GM12878 (cell line): Measurements from ENCODE around the gene DMD. TPM values are rescaled to one million over a fixed set of nuclear protein-coding genes. Genes with fewer than 3 reads are reported as not detected.
"Not testable (repeated sequence)": the region's sequence is repeated elsewhere in the genome, so short reads cannot be mapped to it uniquely, and the experiment has no call there.

Source experiments
- ATAC-seq: fragments of 200-7000 bp; cut with Tn5 transposase; 3 replicates; pipeline ENCODE4 v1.9.1; 2020; ENCODE audit warnings: mild to moderate bottlenecking, moderate library complexity
- BruUV-seq: library from RNA; stranded (reverse); fragments of 400-500 nt; replicated peaks from 2 replicates; lab custom pipeline; 2021; lab: Mats Ljungman, UMichigan
- CTCF ChIA-PET: fragments of 300-600 bp; sonication (Branson Sonifier 250); formaldehyde crosslinking; extraction: SDS; loops from one replicate; lab custom pipeline; 2021; ENCODE audit warnings: inconsistent platforms; lab: Yijun Ruan, JAX
- POLR2A ChIA-PET: fragments of 350-600 bp; formaldehyde crosslinking; extraction: SDS; loops from one replicate; lab custom pipeline; 2021; ENCODE audit warnings: inconsistent platforms; lab: Charles Lee
- RAD21 ChIA-PET: fragments of 300-600 bp; sonication (Branson Sonifier 250); formaldehyde crosslinking; loops from one replicate; lab custom pipeline; 2023; ENCODE audit warnings: antibody characterized with exemption; ENCODE audit not compliant: unreplicated experiment; lab: Charles Lee
- SMC1A ChIA-PET: fragments of 300-600 bp; sonication (Branson Sonifier 250); formaldehyde crosslinking; loops from one replicate; lab custom pipeline; 2023; ENCODE audit not compliant: unreplicated experiment, uncharacterized antibody; lab: Charles Lee
- DNase-seq: peaks from one replicate; pipeline ENCODE4 v3.0.0-alpha.2; 2011; ENCODE audit warnings: low read depth, low spot score
- FAIRE-seq: peaks from 3 replicates; lab custom pipeline; 2011; peaks lifted over from hg19 to GRCh38; lab: Jason Lieb, UNC
- H2AFZ ChIP-seq: 2 replicates; pipeline ENCODE4 v1.6.0; 2011; ENCODE audit warnings: low read depth, low read length, control low read depth; ENCODE audit not compliant: control insufficient read depth
- H3K27ac ChIP-seq: 2 replicates; pipeline ENCODE4 v1.5.1; 2011; ENCODE audit warnings: control low read depth; ENCODE audit not compliant: control insufficient read depth, insufficient read depth
- H3K27me3 ChIP-seq, 2 experiments: replicated peaks in 1 of 2; 2 replicates each; pipeline versions ENCODE4 v1.6.0 to v1.6.1; 2011; ENCODE audit warnings: low read length in 1 of 2; ENCODE audit not compliant: control insufficient read depth in 2 of 2, insufficient read depth in 2 of 2
- H3K36me3 ChIP-seq, 2 experiments: 2 replicates each; pipeline ENCODE4 v1.5.1; 2011; ENCODE audit warnings: low read length in 1 of 2; ENCODE audit not compliant: control insufficient read depth in 2 of 2, insufficient read depth in 2 of 2
- H3K4me1 ChIP-seq: 2 replicates; pipeline ENCODE4 v1.6.1; 2011; ENCODE audit warnings: mild to moderate bottlenecking, low read length, moderate library complexity, mixed read lengths; ENCODE audit not compliant: control insufficient read depth, insufficient read depth
- H3K4me2 ChIP-seq: 2 replicates; pipeline ENCODE4 v1.6.0; 2011; ENCODE audit warnings: control low read depth; ENCODE audit not compliant: control insufficient read depth, insufficient read depth
- H3K4me3 ChIP-seq: fragments of 200-600 bp; sonication (generic); 2 replicates; pipeline ENCODE4 v1.5.1; 2016
- H3K79me2 ChIP-seq: 2 replicates; pipeline ENCODE4 v1.6.0; 2011; ENCODE audit warnings: low read length; ENCODE audit not compliant: control insufficient read depth, insufficient read depth
- H3K9ac ChIP-seq: 2 replicates; pipeline ENCODE4 v1.8.0; 2011; ENCODE audit warnings: low read length, control low read depth, mixed read lengths; ENCODE audit not compliant: control insufficient read depth, insufficient read depth
- H3K9me3 ChIP-seq: replicated peaks from 3 replicates; pipeline ENCODE4 v1.5.1; 2011; ENCODE audit warnings: mild to moderate bottlenecking, low read length; ENCODE audit not compliant: control insufficient read depth, insufficient read depth
- H4K20me1 ChIP-seq: 2 replicates; pipeline ENCODE4 v1.6.0; 2011; ENCODE audit not compliant: control insufficient read depth, insufficient read depth
- ASH2L ChIP-seq: fragments of 300-600, 200-600 bp; sonication (generic); IDR thresholded peaks from 2 replicates; pipeline ENCODE4 v1.6.1; 2017; ENCODE audit warnings: low read depth, mild to moderate bottlenecking, borderline replicate concordance
- BCL11A ChIP-seq: IDR thresholded peaks from 2 replicates; pipeline ENCODE4 v1.6.1; 2011; ENCODE audit warnings: low read depth, low read length
- EED ChIP-seq: sonication (generic); IDR thresholded peaks from 2 replicates; pipeline ENCODE4 v1.6.1; 2016; ENCODE audit warnings: antibody characterized with exemption, low read depth
- MTA2 ChIP-seq: fragments of 450-650 bp; IDR thresholded peaks from 2 replicates; pipeline ENCODE4 v1.6.1; 2016; ENCODE audit warnings: low read depth, mild to moderate bottlenecking, moderate library complexity
- POLR2AphosphoS2 ChIP-seq: IDR thresholded peaks from 2 replicates; pipeline ENCODE4 v1.6.1; 2011; ENCODE audit warnings: low read depth, mild to moderate bottlenecking, low read length, improper control_type of control experiment, moderate library complexity
- SPI1 ChIP-seq: IDR thresholded peaks from 2 replicates; pipeline ENCODE4 v1.6.1; 2011; ENCODE audit warnings: low read depth, mild to moderate bottlenecking, low read length, moderate library complexity, borderline replicate concordance; ENCODE audit not compliant: insufficient read depth
- SRF ChIP-seq, 2 experiments: IDR thresholded peaks; 2 replicates each; pipeline ENCODE4 v1.6.1; 2011; ENCODE audit warnings: low read depth in 2 of 2, low read length in 2 of 2, mild to moderate bottlenecking in 1 of 2, moderate library complexity in 1 of 2
- STAT3 ChIP-seq: IDR thresholded peaks from 2 replicates; pipeline ENCODE4 v1.6.1; 2011; ENCODE audit warnings: low read depth, low read length, improper control_type of control experiment
- SUPT20H ChIP-seq: IDR thresholded peaks from 2 replicates; pipeline ENCODE4 v1.6.1; 2011; ENCODE audit warnings: low read depth, mild to moderate bottlenecking, low read length, moderate library complexity, borderline replicate concordance; ENCODE audit not compliant: control insufficient read depth
- WGBS: methylation state at CpG from one replicate; pipeline ENCODE4 v1.1.6; 2016; ENCODE audit warnings: low lambda C conversion rate; ENCODE audit not compliant: insufficient replicate concordance, insufficient coverage; ENCODE audit errors: missing lambda C conversion rate; 5-methylcytosine and 5-hydroxymethylcytosine counted together
- in situ Hi-C: fragments of 300-500 bp; cut with MboI; formaldehyde crosslinking; loops from 9 replicates; pipeline ENCODE4 v1.14.3; 2018; ENCODE audit warnings: mixed read lengths
- intact Hi-C: fragments of 100-400 bp; cut with micrococcal nuclease; formaldehyde crosslinking; loops from one replicate; pipeline ENCODE4 v1.14.2; 2022; ENCODE audit not compliant: unreplicated experiment
- polyA plus RNA-seq, 11 experiments: library from polyadenylated mRNA; depleted of rRNA in 4 of 11; unstranded in 6 of 11; stranded (reverse) in 5 of 11; fragments of >200 nt; fragmentation: Nextera tagmentation in 4 of 11; fragmentation: Illumina TruSeq in 1 of 11; extraction: Ambion mirVana in 4 of 11; extraction: Trizol in 1 of 11; gene quantifications; 1 replicate in 1 of 11; 2 replicates in 10 of 11; pipeline versions ENCODE4 v1.2.1 to v1.2.3, GENCODE V29; 2011 to 2016; ENCODE audit warnings: inconsistent platforms in 2 of 11, missing spikeins in 2 of 11, low read depth in 1 of 11
- total RNA-seq, 4 experiments: library from RNA; depleted of rRNA in 3 of 4; stranded (reverse); fragments of >200 nt in 3 of 4; fragmentation: Illumina TruSeq in 1 of 4; extraction: Trizol in 1 of 4; gene quantifications; 2 replicates each; pipeline versions ENCODE4 v1.2.1 to v1.2.3, GENCODE V29; 2013 to 2021
- TF ChIP-seq, protein P1 (sequence below): IDR thresholded peaks from 2 replicates; pipeline ENCODE4 v1.6.1; 2012; ENCODE audit warnings: mild to moderate bottlenecking, low read depth, low read length
- TF ChIP-seq, protein P2 (sequence below): fragments of 450-650 bp; formaldehyde crosslinking; IDR thresholded peaks from 2 replicates; pipeline ENCODE4 v1.4.0; 2020; ENCODE audit warnings: mild to moderate bottlenecking, moderate library complexity

Gene DMD
- total and polyA plus RNA-seq, 10 of the 15 experiments (the other 5 are each of a cell fraction or from before 2014, with no cell fraction given): 1.4 to 24.3 (median 4.3) TPM

DNA sequence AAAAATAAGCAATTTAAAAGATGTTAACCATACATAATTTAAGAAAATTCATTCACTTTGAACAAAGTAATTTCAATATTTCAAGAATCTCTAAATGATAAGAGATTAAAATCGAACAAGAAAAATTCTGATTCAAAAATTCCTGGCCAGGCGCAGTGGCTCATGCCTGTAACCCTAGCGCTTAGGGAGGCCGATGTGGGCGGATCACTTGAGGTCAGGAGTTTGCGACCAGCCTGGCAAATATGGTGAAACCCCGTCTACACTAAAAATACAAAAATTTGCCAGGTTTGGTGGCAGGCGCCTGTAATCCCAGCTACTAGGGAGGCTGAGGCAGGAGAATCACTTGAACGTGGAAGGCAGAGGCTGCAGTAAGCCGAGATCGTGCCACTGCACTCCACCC is 1279.0 kb downstream of the DMD start:
- 48% methylated on average over 11 of the region's 11 CpGs for WGBS
- H3K9ac ChIP-seq, H3K27me3 ChIP-seq, DNase-seq, FAIRE-seq, CTCF ChIA-PET, RAD21 ChIA-PET, H3K4me2 ChIP-seq, H4K20me1 ChIP-seq, H3K4me1 ChIP-seq, in situ Hi-C loops, H3K27ac ChIP-seq, ATAC-seq, H3K9me3 ChIP-seq, BruUV-seq, H3K36me3 ChIP-seq, H2AFZ ChIP-seq, H3K79me2 ChIP-seq, POLR2A ChIA-PET, H3K4me3 ChIP-seq, SMC1A ChIA-PET, intact Hi-C loops: not testable (repeated sequence)

DNA sequence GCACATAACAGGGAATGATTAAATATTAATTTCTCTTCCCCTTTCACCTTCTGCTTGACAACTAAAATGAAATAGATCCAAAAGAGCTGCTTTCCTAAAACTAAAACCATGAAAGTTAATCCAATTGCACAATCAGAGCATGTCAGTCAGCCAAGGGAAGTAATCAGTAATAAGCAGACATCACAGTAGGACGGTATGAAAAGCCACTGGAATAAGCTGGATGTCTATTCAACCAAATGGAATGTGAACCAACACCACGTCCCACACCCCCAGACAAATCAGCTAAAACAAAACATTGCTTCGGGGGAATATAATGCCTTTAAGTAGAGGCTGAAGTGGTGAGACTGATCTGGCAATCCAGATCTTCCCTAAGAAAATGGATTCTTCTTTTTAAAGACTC is 1280.1 kb downstream of the DMD start:
- FAIRE-seq (no peak), DNase-seq (no peak), ATAC-seq (no peak)
- H3K4me1 ChIP-seq: no peaks in the 10 kb centered on the region
- no peaks in the 10 kb centered on the region for H4K20me1 ChIP-seq
- SMC1A ChIA-PET: no interaction called here
- CTCF ChIA-PET: no interaction called here
- no peak overlapping the region for H3K4me2 ChIP-seq
- in situ Hi-C loops (no loop called here), intact Hi-C loops (no loop called here)
- RAD21 ChIA-PET: no interaction called here
- H3K9ac ChIP-seq: no peak overlapping the region
- no peak overlapping the region for H3K4me3 ChIP-seq
- no peaks in the 10 kb centered on the region for H3K36me3 ChIP-seq
- WGBS: 2% methylated on average over 3 of the region's 3 CpGs
- no peaks in the 10 kb centered on the region for H3K9me3 ChIP-seq
- POLR2A ChIA-PET: no interaction called here
- no peaks in the 10 kb centered on the region for H3K79me2 ChIP-seq
- H3K27ac ChIP-seq: no peak overlapping the region
- BruUV-seq: no TSS peak
- H3K27me3 ChIP-seq: no peaks in the 10 kb centered on the region; a peak in 1 of 4 replicates
- no peak overlapping the region for H2AFZ ChIP-seq
- no peak for TF ChIP-seq SUPT20H
- no peak for TF ChIP-seq SRF (IDR thresholded peaks at IDR 0.05; ENCODE audit: low read depth in 2 of 2, low read length in 2 of 2)
- TF ChIP-seq POLR2AphosphoS2: no peak
- TF ChIP-seq MTA2: no peak
- TF ChIP-seq, protein P1, sequence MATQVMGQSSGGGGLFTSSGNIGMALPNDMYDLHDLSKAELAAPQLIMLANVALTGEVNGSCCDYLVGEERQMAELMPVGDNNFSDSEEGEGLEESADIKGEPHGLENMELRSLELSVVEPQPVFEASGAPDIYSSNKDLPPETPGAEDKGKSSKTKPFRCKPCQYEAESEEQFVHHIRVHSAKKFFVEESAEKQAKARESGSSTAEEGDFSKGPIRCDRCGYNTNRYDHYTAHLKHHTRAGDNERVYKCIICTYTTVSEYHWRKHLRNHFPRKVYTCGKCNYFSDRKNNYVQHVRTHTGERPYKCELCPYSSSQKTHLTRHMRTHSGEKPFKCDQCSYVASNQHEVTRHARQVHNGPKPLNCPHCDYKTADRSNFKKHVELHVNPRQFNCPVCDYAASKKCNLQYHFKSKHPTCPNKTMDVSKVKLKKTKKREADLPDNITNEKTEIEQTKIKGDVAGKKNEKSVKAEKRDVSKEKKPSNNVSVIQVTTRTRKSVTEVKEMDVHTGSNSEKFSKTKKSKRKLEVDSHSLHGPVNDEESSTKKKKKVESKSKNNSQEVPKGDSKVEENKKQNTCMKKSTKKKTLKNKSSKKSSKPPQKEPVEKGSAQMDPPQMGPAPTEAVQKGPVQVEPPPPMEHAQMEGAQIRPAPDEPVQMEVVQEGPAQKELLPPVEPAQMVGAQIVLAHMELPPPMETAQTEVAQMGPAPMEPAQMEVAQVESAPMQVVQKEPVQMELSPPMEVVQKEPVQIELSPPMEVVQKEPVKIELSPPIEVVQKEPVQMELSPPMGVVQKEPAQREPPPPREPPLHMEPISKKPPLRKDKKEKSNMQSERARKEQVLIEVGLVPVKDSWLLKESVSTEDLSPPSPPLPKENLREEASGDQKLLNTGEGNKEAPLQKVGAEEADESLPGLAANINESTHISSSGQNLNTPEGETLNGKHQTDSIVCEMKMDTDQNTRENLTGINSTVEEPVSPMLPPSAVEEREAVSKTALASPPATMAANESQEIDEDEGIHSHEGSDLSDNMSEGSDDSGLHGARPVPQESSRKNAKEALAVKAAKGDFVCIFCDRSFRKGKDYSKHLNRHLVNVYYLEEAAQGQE: no peak
- TF ChIP-seq, protein P2, sequence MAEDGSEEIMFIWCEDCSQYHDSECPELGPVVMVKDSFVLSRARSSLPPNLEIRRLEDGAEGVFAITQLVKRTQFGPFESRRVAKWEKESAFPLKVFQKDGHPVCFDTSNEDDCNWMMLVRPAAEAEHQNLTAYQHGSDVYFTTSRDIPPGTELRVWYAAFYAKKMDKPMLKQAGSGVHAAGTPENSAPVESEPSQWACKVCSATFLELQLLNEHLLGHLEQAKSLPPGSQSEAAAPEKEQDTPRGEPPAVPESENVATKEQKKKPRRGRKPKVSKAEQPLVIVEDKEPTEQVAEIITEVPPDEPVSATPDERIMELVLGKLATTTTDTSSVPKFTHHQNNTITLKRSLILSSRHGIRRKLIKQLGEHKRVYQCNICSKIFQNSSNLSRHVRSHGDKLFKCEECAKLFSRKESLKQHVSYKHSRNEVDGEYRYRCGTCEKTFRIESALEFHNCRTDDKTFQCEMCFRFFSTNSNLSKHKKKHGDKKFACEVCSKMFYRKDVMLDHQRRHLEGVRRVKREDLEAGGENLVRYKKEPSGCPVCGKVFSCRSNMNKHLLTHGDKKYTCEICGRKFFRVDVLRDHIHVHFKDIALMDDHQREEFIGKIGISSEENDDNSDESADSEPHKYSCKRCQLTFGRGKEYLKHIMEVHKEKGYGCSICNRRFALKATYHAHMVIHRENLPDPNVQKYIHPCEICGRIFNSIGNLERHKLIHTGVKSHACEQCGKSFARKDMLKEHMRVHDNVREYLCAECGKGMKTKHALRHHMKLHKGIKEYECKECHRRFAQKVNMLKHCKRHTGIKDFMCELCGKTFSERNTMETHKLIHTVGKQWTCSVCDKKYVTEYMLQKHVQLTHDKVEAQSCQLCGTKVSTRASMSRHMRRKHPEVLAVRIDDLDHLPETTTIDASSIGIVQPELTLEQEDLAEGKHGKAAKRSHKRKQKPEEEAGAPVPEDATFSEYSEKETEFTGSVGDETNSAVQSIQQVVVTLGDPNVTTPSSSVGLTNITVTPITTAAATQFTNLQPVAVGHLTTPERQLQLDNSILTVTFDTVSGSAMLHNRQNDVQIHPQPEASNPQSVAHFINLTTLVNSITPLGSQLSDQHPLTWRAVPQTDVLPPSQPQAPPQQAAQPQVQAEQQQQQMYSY (CRISPR knock-in tag): no peak
- no peak for TF ChIP-seq EED
- TF ChIP-seq STAT3: no peak
- TF ChIP-seq BCL11A: no peak
- no peak for TF ChIP-seq ASH2L
- no peak for TF ChIP-seq SPI1
